ENCODE data around the gene AIFM1.

DNA sequence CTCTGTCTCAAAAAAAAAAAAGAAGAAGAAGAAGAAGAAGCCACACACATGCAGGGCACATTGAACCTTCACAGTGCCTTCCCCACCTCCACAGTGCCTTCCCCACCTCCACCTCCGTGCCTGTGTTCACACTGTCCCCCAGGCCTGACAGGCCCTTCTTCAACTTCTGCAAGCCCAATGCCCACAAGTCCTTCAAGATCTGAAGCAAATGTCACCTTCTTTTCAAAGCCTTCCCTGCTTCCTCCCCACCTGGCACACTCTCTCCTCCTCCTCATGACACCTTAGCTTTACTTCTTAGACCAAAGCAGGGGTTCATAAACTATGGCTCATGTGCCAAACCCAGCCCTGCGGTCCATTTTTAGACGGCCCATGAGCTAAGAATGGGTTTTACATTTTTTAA is 75.3 kb downstream of the AIFM1 start:
- TF ChIP-seq CTCF (optimal IDR thresholded peaks at IDR 0.05 in 1 of 3, IDR thresholded peaks at IDR 0.05 in 1 of 3, conservative IDR thresholded peaks at IDR 0.05 in 1 of 3; ENCODE audit: extremely low read depth in 1 of 3, insufficient read depth in 2 of 3, low read length in 3 of 3) (no peak), EZH2 (IDR thresholded peaks at IDR 0.05; ENCODE audit: low read length) (no peak)
